Measurements from ENCODE around the gene KCNH1.

DNA sequence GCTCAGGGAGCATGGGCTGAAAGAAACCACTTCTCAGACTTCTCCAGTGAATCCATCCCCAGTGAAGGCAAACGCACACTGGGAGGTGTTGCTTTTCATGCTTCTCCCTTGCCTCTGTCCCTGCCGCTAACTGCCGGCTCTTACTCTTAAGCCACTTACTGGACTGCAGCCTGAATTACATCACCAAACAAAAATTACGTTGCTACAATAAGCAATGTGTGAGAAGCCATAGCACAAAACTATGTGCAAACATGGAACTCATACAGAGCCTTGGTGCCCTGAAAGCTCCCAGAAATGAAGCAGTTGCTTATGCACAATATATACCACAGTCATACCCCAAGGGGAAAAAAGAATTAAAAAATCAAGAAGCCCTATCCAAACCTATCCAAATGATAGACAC, 375.2 kb downstream of the KCNH1 start:
- no peak for TF ChIP-seq POU2F2 (IDR thresholded peaks at IDR 0.05; ENCODE audit: borderline replicate concordance, low read depth, low read length)
- no peak for TF ChIP-seq POLR2AphosphoS2 (IDR thresholded peaks at IDR 0.05; ENCODE audit: low read depth, low read length)
- TF ChIP-seq, protein P1, sequence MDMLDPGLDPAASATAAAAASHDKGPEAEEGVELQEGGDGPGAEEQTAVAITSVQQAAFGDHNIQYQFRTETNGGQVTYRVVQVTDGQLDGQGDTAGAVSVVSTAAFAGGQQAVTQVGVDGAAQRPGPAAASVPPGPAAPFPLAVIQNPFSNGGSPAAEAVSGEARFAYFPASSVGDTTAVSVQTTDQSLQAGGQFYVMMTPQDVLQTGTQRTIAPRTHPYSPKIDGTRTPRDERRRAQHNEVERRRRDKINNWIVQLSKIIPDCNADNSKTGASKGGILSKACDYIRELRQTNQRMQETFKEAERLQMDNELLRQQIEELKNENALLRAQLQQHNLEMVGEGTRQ (IDR thresholded peaks at IDR 0.05; ENCODE audit: borderline replicate concordance, low read depth, low read length): no peak
- no peak for TF ChIP-seq TARDBP (IDR thresholded peaks at IDR 0.05; ENCODE audit: borderline replicate concordance)
- no peak for TF ChIP-seq SMC3 (IDR thresholded peaks at IDR 0.05; ENCODE audit: borderline replicate concordance, low read length)
- TF ChIP-seq SREBF2 (IDR thresholded peaks at IDR 0.05; ENCODE audit: low read length): no peak
- TF ChIP-seq ZNF274 (IDR thresholded peaks at IDR 0.05; ENCODE audit: insufficient read depth, insufficient read length): no peak

Data from GM12878 (cell line).